HCT116 (cell line): ENCODE results near the gene SELPLG.

ENCODE experiments used
- POLR2A ChIP-seq: IDR thresholded peaks from 2 replicates; pipeline ENCODE4 v1.7.0; 2011; ENCODE audit warnings: borderline replicate concordance; ENCODE audit not compliant: insufficient read depth, insufficient read length; ENCODE audit errors: extremely low read depth
- TF ChIP-seq, protein P1 (sequence below), 3 experiments: fragments of 200-600 bp in 1 of 3; sonication (generic) in 1 of 3; IDR thresholded peaks in 2 of 3; conservative IDR thresholded peaks in 1 of 3; 2 replicates each; pipeline ENCODE4 v1.5.1; 2012 to 2017; ENCODE audit warnings: low read depth in 2 of 3, low read length in 2 of 3, antibody characterized with exemption in 1 of 3, borderline replicate concordance in 1 of 3, control low read depth in 1 of 3, mild to moderate bottlenecking in 1 of 3, mixed read lengths in 1 of 3, mixed run types in 1 of 3, moderate library complexity in 1 of 3; ENCODE audit not compliant: insufficient read depth in 1 of 3

DNA sequence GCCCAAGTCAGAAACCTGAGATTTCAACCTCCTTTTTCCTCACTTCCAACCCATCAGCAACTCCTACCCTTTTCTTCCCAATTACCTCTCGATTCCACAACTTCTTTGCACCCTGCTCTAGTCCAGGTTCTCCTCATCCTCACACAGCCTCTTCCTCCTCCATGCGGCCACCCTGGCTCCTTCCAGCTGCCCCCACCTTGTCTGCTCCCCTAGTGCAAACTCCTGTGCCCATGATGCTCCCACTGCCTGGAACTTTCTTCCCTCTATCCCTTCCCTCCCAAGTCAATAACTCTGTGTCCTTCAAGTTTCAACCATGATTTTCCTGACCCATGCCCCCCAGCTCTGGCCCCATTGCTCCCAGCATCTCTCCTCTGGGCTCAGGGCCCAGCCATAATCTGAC, 17.3 kb downstream of the SELPLG start:
- TF ChIP-seq, protein P1, sequence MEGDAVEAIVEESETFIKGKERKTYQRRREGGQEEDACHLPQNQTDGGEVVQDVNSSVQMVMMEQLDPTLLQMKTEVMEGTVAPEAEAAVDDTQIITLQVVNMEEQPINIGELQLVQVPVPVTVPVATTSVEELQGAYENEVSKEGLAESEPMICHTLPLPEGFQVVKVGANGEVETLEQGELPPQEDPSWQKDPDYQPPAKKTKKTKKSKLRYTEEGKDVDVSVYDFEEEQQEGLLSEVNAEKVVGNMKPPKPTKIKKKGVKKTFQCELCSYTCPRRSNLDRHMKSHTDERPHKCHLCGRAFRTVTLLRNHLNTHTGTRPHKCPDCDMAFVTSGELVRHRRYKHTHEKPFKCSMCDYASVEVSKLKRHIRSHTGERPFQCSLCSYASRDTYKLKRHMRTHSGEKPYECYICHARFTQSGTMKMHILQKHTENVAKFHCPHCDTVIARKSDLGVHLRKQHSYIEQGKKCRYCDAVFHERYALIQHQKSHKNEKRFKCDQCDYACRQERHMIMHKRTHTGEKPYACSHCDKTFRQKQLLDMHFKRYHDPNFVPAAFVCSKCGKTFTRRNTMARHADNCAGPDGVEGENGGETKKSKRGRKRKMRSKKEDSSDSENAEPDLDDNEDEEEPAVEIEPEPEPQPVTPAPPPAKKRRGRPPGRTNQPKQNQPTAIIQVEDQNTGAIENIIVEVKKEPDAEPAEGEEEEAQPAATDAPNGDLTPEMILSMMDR (IDR thresholded peaks at IDR 0.05 in 2 of 3, conservative IDR thresholded peaks at IDR 0.05 in 1 of 3; ENCODE audit: borderline replicate concordance in 1 of 3, insufficient read depth in 1 of 3, low read depth in 2 of 3, low read length in 2 of 3), result no peak
- TF ChIP-seq POLR2A, result no peak
